ENCODE data around the gene CACUL1.
A peak's percentile ranks its signal among the peaks of the same experiment; 100 is the strongest.
"Not testable (repeated sequence)": the region's sequence is repeated elsewhere in the genome, so short reads cannot be mapped to it uniquely, and the experiment has no call there.

Gene CACUL1

GRCh38 chr10:118687472-118687871, 67.3 kb downstream of the CACUL1 start:
- DNase-seq (ENCODE audit: low read depth in 2 of 2): no peak

GRCh38 chr10:118682533-118682932, 72.2 kb downstream of the CACUL1 start:
- DNase-seq (ENCODE audit: low read depth in 2 of 2): no peak

- no peak for DNase-seq (ENCODE audit: low read depth in 2 of 2)
These were observed 74.6 kb downstream of the CACUL1 start for GRCh38 chr10:118680197-118680596.

- no peak for DNase-seq (ENCODE audit: low read depth in 2 of 2)
These were observed 80.4 kb downstream of the CACUL1 start for GRCh38 chr10:118674226-118674919.

- no peak for DNase-seq (ENCODE audit: low read depth in 2 of 2)
These were observed 81.7 kb downstream of the CACUL1 start for GRCh38 chr10:118672766-118673715.

- no peak for DNase-seq (ENCODE audit: low read depth in 2 of 2)
These were observed 82.6 kb downstream of the CACUL1 start for GRCh38 chr10:118672153-118672552.

GRCh38 chr10:118671221-118671620, 83.5 kb downstream of the CACUL1 start:
- DNase-seq (ENCODE audit: low read depth in 2 of 2): not testable (repeated sequence)

GRCh38 chr10:118670472-118671124, 84.2 kb downstream of the CACUL1 start:
- no peak for DNase-seq (ENCODE audit: low read depth in 2 of 2)

- no peak for DNase-seq (ENCODE audit: low read depth in 2 of 2)
These were observed 84.9 kb downstream of the CACUL1 start for GRCh38 chr10:118669835-118670234.

GRCh38 chr10:118669020-118669791, 85.6 kb downstream of the CACUL1 start:
- peak; percentile 61 to 66 for DNase-seq (ENCODE audit: low read depth in 2 of 2)

- no peak for DNase-seq (ENCODE audit: low read depth in 2 of 2)
These were observed 86.4 kb downstream of the CACUL1 start for GRCh38 chr10:118668228-118668952.

GRCh38 chr10:118667732-118668131, 87.0 kb downstream of the CACUL1 start:
- no peak for DNase-seq (ENCODE audit: low read depth in 2 of 2)

- DNase-seq (ENCODE audit: low read depth in 2 of 2): no peak
These were observed 88.4 kb downstream of the CACUL1 start for GRCh38 chr10:118666350-118666749.

- no peak for DNase-seq (ENCODE audit: low read depth in 2 of 2)
These were observed 90.4 kb downstream of the CACUL1 start for GRCh38 chr10:118664321-118664720.

- no peak for DNase-seq (ENCODE audit: low read depth in 2 of 2)
These were observed 91.6 kb downstream of the CACUL1 start for GRCh38 chr10:118663176-118663575.

- DNase-seq (ENCODE audit: low read depth in 2 of 2): no peak
These were observed 92.3 kb downstream of the CACUL1 start for GRCh38 chr10:118662228-118663035.

- no peak for DNase-seq (ENCODE audit: low read depth in 2 of 2)
These were observed 96.0 kb downstream of the CACUL1 start for GRCh38 chr10:118658762-118659161.

GRCh38 chr10:118658168-118658567, 96.6 kb downstream of the CACUL1 start:
- DNase-seq (ENCODE audit: low read depth in 2 of 2): not testable (repeated sequence)

GRCh38 chr10:118645294-118645693, 109.5 kb downstream of the CACUL1 start:
- not testable (repeated sequence) for DNase-seq (ENCODE audit: low read depth in 2 of 2)

GRCh38 chr10:118642228-118642627, 112.5 kb downstream of the CACUL1 start:
- DNase-seq (ENCODE audit: low read depth in 2 of 2): no peak

Data from fibroblast of skin of left biceps (primary cell).